ENCODE data around the gene SDF4.

DNA sequence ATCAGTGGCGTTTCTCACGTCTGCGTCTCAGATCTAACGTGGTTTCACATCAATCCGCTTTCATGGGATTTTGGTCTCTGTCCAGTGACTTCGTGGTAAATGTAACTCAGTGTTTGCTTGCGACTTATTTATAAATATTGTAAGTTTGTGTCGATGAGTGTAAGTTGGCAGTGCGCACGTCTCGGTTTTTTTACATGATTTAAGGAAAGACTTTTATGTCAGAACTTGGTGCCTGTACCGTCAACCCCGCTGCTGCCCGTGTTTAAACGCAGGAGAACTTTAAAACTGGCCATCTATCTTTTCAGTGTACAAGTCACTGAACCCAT is 1.7 kb upstream of the SDF4 start:
- TF ChIP-seq POLR2A (IDR thresholded peaks at IDR 0.05): no peak
- TF ChIP-seq, protein P1, sequence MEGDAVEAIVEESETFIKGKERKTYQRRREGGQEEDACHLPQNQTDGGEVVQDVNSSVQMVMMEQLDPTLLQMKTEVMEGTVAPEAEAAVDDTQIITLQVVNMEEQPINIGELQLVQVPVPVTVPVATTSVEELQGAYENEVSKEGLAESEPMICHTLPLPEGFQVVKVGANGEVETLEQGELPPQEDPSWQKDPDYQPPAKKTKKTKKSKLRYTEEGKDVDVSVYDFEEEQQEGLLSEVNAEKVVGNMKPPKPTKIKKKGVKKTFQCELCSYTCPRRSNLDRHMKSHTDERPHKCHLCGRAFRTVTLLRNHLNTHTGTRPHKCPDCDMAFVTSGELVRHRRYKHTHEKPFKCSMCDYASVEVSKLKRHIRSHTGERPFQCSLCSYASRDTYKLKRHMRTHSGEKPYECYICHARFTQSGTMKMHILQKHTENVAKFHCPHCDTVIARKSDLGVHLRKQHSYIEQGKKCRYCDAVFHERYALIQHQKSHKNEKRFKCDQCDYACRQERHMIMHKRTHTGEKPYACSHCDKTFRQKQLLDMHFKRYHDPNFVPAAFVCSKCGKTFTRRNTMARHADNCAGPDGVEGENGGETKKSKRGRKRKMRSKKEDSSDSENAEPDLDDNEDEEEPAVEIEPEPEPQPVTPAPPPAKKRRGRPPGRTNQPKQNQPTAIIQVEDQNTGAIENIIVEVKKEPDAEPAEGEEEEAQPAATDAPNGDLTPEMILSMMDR (IDR thresholded peaks at IDR 0.05): no peak

Measured in lower leg skin (tissue), 3 donors.